ENCODE results near the gene CAMSAP1.

CAMSAP1 gene

GRCh38 chr9:135840107-135840506 is 67.2 kb downstream of the CAMSAP1 start:
- H3K4me3 ChIP-seq (ENCODE audit: low read depth, low read length): no peak overlapping the region
- DNase-seq (ENCODE audit: low read depth): no peak
- TF ChIP-seq CTCF (IDR thresholded peaks at IDR 0.05; ENCODE audit: insufficient read depth, low read depth, low read length, missing control alignments): no peak

GRCh38 chr9:135839516-135839915 is 67.8 kb downstream of the CAMSAP1 start:
- no peak for TF ChIP-seq CTCF (IDR thresholded peaks at IDR 0.05; ENCODE audit: insufficient read depth, low read depth, low read length, missing control alignments)
- DNase-seq (ENCODE audit: low read depth): no peak
- H3K4me3 ChIP-seq (ENCODE audit: low read depth, low read length): no peak overlapping the region

- no peak for TF ChIP-seq CTCF (IDR thresholded peaks at IDR 0.05; ENCODE audit: insufficient read depth, low read depth, low read length, missing control alignments)
Observed at GRCh38 chr9:135835131-135835530, 72.2 kb downstream of the CAMSAP1 start.

GRCh38 chr9:135833864-135834263 is 73.5 kb downstream of the CAMSAP1 start:
- DNase-seq (ENCODE audit: low read depth): no peak
- no peak overlapping the region for H3K4me3 ChIP-seq (ENCODE audit: low read depth, low read length)
- no peak for TF ChIP-seq CTCF (IDR thresholded peaks at IDR 0.05; ENCODE audit: insufficient read depth, low read depth, low read length, missing control alignments)

More at GRCh38 chr9:135835131-135835530, 72.2 kb downstream of the CAMSAP1 start:
- no peak for DNase-seq (ENCODE audit: low read depth)
- no peak overlapping the region for H3K4me3 ChIP-seq (ENCODE audit: low read depth, low read length)

GRCh38 chr9:135830496-135830895 is 76.8 kb downstream of the CAMSAP1 start:
- H3K4me3 ChIP-seq (ENCODE audit: low read depth, low read length): no peak overlapping the region
- no peak for DNase-seq (ENCODE audit: low read depth)
- TF ChIP-seq CTCF (IDR thresholded peaks at IDR 0.05; ENCODE audit: insufficient read depth, low read depth, low read length, missing control alignments): no peak

- no peak for DNase-seq (ENCODE audit: low read depth)
- no peak for TF ChIP-seq CTCF (IDR thresholded peaks at IDR 0.05; ENCODE audit: insufficient read depth, low read depth, low read length, missing control alignments)
- no peak overlapping the region for H3K4me3 ChIP-seq (ENCODE audit: low read depth, low read length)
Observed at GRCh38 chr9:135828656-135829055, 78.7 kb downstream of the CAMSAP1 start.

- no peak overlapping the region for H3K4me3 ChIP-seq (ENCODE audit: low read depth, low read length)
- DNase-seq (ENCODE audit: low read depth): no peak
- TF ChIP-seq CTCF (IDR thresholded peaks at IDR 0.05; ENCODE audit: insufficient read depth, low read depth, low read length, missing control alignments): no peak
Observed at GRCh38 chr9:135827866-135828580, 79.3 kb downstream of the CAMSAP1 start.
